Fibroblast of lung (primary cell): ENCODE data around the gene ADAT2. TPM values are rescaled to one million over a fixed set of nuclear protein-coding genes. Genes with fewer than 3 reads are reported as not detected.
A peak's percentile ranks its signal among the peaks of the same experiment; 100 is the strongest.

ENCODE experiments used
- DNase-seq, 2 donors: peaks; one replicate each; pipeline versions ENCODE4 v3.0.0 to v3.0.0-alpha.2; 2010; ENCODE audit warnings: low read depth in 2 of 2
- H2AFZ ChIP-seq: 2 replicates; pipeline ENCODE4 v1.5.1; 2012; ENCODE audit warnings: low read length, control low read depth, inconsistent platforms
- H3K27ac ChIP-seq: 2 replicates; pipeline ENCODE4 v1.5.1; 2011; ENCODE audit warnings: low read length, control low read depth; ENCODE audit not compliant: insufficient read depth
- H3K27me3 ChIP-seq: 2 replicates; pipeline ENCODE4 v1.5.1; 2011; ENCODE audit warnings: mild to moderate bottlenecking, low read length; ENCODE audit not compliant: control insufficient read depth, insufficient read depth
- H3K36me3 ChIP-seq: 2 replicates; pipeline ENCODE4 v1.5.1; 2011; ENCODE audit warnings: low read length; ENCODE audit not compliant: control insufficient read depth, insufficient read depth
- H3K4me1 ChIP-seq: 2 replicates; pipeline ENCODE4 v1.5.1; 2011; ENCODE audit warnings: low read length; ENCODE audit not compliant: control insufficient read depth, insufficient read depth; ENCODE audit errors: extremely low read depth
- H3K4me2 ChIP-seq: 2 replicates; pipeline ENCODE4 v1.5.1; 2011; ENCODE audit warnings: low read length, control low read depth; ENCODE audit not compliant: insufficient read depth; ENCODE audit errors: extremely low read depth
- H3K4me3 ChIP-seq, 4 experiments: fragments of 200-600 bp in 1 of 4; sonication (generic) in 1 of 4; replicated peaks in 1 of 4; 2 replicates each; pipeline ENCODE4 v1.5.1; 2011 to 2016; ENCODE audit warnings: low read length in 4 of 4, low read depth in 3 of 4, mild to moderate bottlenecking in 3 of 4, control low read depth in 2 of 4, inconsistent platforms in 1 of 4, mixed read lengths in 1 of 4; ENCODE audit not compliant: insufficient read depth in 1 of 4; ENCODE audit errors: control extremely low read depth in 1 of 4
- H3K79me2 ChIP-seq: 2 replicates; pipeline ENCODE4 v1.5.1; 2012; ENCODE audit warnings: mild to moderate bottlenecking, low read length, inconsistent platforms; ENCODE audit not compliant: control insufficient read depth, insufficient read depth
- H3K9ac ChIP-seq: 2 replicates; pipeline ENCODE4 v1.5.1; 2011; ENCODE audit warnings: mild to moderate bottlenecking, low read length, control low read depth; ENCODE audit not compliant: insufficient read depth
- H3K9me3 ChIP-seq: 2 replicates; pipeline ENCODE4 v1.5.1; 2012; ENCODE audit warnings: low read depth, low read length; ENCODE audit not compliant: control insufficient read depth, insufficient read depth
- H4K20me1 ChIP-seq: 2 replicates; pipeline ENCODE4 v1.5.1; 2011; ENCODE audit warnings: low read length; ENCODE audit not compliant: control insufficient read depth, insufficient read depth; ENCODE audit errors: extremely low read depth
- CTCF ChIP-seq, 2 donors: IDR thresholded peaks in 1 of 2; conservative IDR thresholded peaks in 1 of 2; 1 replicate in 1 of 2; 2 replicates in 1 of 2; pipeline ENCODE4 v1.5.1; 2011 to 2012; ENCODE audit warnings: low read length in 2 of 2, control low read depth in 1 of 2, inconsistent platforms in 1 of 2, low read depth in 1 of 2, mild to moderate bottlenecking in 1 of 2
- EZH2 ChIP-seq: IDR thresholded peaks from 2 replicates; pipeline ENCODE4 v1.5.1; 2012; ENCODE audit warnings: low read length, control low read depth, mild to moderate bottlenecking; ENCODE audit errors: missing control alignments
- polyA plus RNA-seq, 2 donors: library from polyadenylated mRNA; depleted of rRNA in 1 of 2; stranded (reverse) in 1 of 2; unstranded in 1 of 2; fragments of >200 nt; gene quantifications; 2 replicates each; pipeline ENCODE4 v1.2.1, GENCODE V29; 2011 to 2012; ENCODE audit warnings: missing spikeins in 1 of 2
- total RNA-seq: library from RNA; depleted of rRNA; stranded (reverse); fragments of >200 nt; gene quantifications from 2 replicates; pipeline ENCODE4 v1.2.1, GENCODE V29; 2014

Gene ADAT2
- total and polyA plus RNA-seq, 2 donors (not counting 1 experiment from before 2014, with no cell fraction given), result 4.7 to 5.0 TPM

GRCh38 chr6:143443096-143443495, 7.4 kb downstream of the ADAT2 start:
- H3K79me2 ChIP-seq, result no peaks in the 10 kb centered on the region

GRCh38 chr6:143441680-143442545, 8.6 kb downstream of the ADAT2 start:
- TF ChIP-seq CTCF (conservative IDR thresholded peaks at IDR 0.05 in 1 of 2, IDR thresholded peaks at IDR 0.05 in 1 of 2; ENCODE audit: low read depth in 1 of 2, low read length in 2 of 2), result no peak
- no peaks in the 10 kb centered on the region for H4K20me1 ChIP-seq
- no peaks in the 10 kb centered on the region for H3K9me3 ChIP-seq
- H3K4me1 ChIP-seq, result peaks cover 2% of the 10 kb centered on the region
- H2AFZ ChIP-seq, result no peak overlapping the region
- peak; percentile 80 to 83 for DNase-seq
- H3K9ac ChIP-seq, result no peak overlapping the region
- H3K27me3 ChIP-seq, result no peaks in the 10 kb centered on the region
- no peaks in the 10 kb centered on the region for H3K36me3 ChIP-seq
- no peaks in the 10 kb centered on the region for H3K79me2 ChIP-seq
- H3K4me2 ChIP-seq, result no peak overlapping the region
- no peak overlapping the region for H3K4me3 ChIP-seq
- H3K27ac ChIP-seq, result no peak overlapping the region

More at GRCh38 chr6:143443096-143443495, 7.4 kb downstream of the ADAT2 start:
- H3K9me3 ChIP-seq, result no peaks in the 10 kb centered on the region
- no peak overlapping the region for H3K9ac ChIP-seq
- no peaks in the 10 kb centered on the region for H3K27me3 ChIP-seq
- H3K4me1 ChIP-seq, result peaks cover 2% of the 10 kb centered on the region
- no peak overlapping the region for H2AFZ ChIP-seq
- H4K20me1 ChIP-seq, result no peaks in the 10 kb centered on the region
- H3K36me3 ChIP-seq, result no peaks in the 10 kb centered on the region
- H3K4me3 ChIP-seq, result no peak overlapping the region
- TF ChIP-seq EZH2 (no peak), CTCF (conservative IDR thresholded peaks at IDR 0.05 in 1 of 2, IDR thresholded peaks at IDR 0.05 in 1 of 2; ENCODE audit: low read depth in 1 of 2, low read length in 2 of 2) (no peak)
- no peak overlapping the region for H3K27ac ChIP-seq
- H3K4me2 ChIP-seq, result no peak overlapping the region
- no peak for DNase-seq

- Histone ChIP-seq H3K4me1 (no peaks in the 10 kb centered on the region), H3K27ac (no peak overlapping the region), H3K27me3 (no peaks in the 10 kb centered on the region), H3K9me3 (no peaks in the 10 kb centered on the region), H3K36me3 (no peaks in the 10 kb centered on the region), H2AFZ (no peak overlapping the region), H4K20me1 (no peaks in the 10 kb centered on the region), H3K9ac (no peak overlapping the region), H3K4me3 (no peak overlapping the region), H3K79me2 (no peaks in the 10 kb centered on the region), H3K4me2 (no peak overlapping the region)
- DNase-seq, result no peak
- TF ChIP-seq CTCF (conservative IDR thresholded peaks at IDR 0.05 in 1 of 2, IDR thresholded peaks at IDR 0.05 in 1 of 2; ENCODE audit: low read depth in 1 of 2, low read length in 2 of 2), result no peak
- TF ChIP-seq EZH2, result no peak
These were observed 9.5 kb downstream of the ADAT2 start for GRCh38 chr6:143441010-143441409.
